ENCODE measurements around the gene SH3RF3. TPM values are rescaled to one million over a fixed set of nuclear protein-coding genes. Genes with fewer than 3 reads are reported as not detected.

SH3RF3 gene
- total RNA-seq, 2 donors from 2014 or later, result 1.3 to 2.7 TPM

- intact Hi-C loops (cut with DNase I, micrococcal nuclease), result no loop called here
- ATAC-seq (no peak), DNase-seq (no peak)
Observed at GRCh38 chr2:109299536-109299935, 170.5 kb downstream of the SH3RF3 start.

GRCh38 chr2:109300582-109300981 lies 171.6 kb downstream of the SH3RF3 start:
- DNase-seq, result no peak
- ATAC-seq, result no peak
- intact Hi-C loops (cut with DNase I, micrococcal nuclease), result no loop called here

DNA sequence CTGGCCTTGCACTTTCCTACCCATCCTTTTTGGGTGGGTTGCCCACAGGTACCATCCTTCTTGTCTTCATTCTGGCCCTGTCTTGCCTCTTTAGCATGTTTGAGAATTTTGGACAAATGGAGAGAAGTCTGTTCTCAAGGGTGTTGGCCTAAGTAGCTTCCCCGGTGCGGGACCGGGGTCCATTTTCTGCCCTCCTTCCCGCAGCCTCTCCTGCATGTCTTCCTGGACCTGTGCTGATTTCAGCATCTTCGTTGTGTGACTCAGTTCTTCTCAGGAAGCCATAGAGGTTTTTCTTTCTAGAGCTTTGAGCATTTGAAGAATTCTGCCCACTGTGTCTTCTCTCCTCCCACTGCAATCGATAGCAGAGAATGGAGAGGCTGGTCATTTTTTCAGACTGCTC lies 172.7 kb downstream of the SH3RF3 start:
- DNase-seq (no peak), ATAC-seq (no peak)
- intact Hi-C loops (cut with DNase I, micrococcal nuclease), result no loop called here

DNA sequence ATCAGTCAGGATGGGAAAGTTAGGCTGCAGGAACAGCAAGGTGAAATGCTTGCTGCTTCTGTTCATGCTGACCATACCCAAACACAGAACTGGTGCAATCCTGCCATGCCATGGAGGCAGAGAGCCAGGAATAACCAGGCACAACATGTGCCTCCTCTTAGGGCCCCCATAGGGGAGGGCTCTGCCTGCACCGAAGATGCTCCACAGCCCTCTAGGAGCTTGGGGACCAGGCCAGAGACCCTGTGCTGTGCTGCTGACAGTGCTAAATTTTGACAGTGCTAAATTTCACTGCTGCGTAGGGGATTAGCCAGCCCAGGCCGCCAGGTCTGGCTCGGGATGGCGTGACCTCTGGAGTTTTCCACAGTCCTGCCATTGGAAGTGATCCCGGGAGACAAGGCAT lies 173.3 kb downstream of the SH3RF3 start:
- ATAC-seq, result no peak
- intact Hi-C loops (cut with DNase I, micrococcal nuclease), result no loop called here
- DNase-seq, result no peak

GRCh38 chr2:109304242-109304641 lies 175.2 kb downstream of the SH3RF3 start:
- DNase-seq (no peak), ATAC-seq (no peak)

GRCh38 chr2:109304731-109305470 lies 175.9 kb downstream of the SH3RF3 start:
- intact Hi-C loops (cut with DNase I, micrococcal nuclease), result no loop called here
- ATAC-seq (no peak), DNase-seq (no peak)

More at GRCh38 chr2:109304242-109304641, 175.2 kb downstream of the SH3RF3 start:
- intact Hi-C loops (cut with DNase I, micrococcal nuclease), result no loop called here

DNA sequence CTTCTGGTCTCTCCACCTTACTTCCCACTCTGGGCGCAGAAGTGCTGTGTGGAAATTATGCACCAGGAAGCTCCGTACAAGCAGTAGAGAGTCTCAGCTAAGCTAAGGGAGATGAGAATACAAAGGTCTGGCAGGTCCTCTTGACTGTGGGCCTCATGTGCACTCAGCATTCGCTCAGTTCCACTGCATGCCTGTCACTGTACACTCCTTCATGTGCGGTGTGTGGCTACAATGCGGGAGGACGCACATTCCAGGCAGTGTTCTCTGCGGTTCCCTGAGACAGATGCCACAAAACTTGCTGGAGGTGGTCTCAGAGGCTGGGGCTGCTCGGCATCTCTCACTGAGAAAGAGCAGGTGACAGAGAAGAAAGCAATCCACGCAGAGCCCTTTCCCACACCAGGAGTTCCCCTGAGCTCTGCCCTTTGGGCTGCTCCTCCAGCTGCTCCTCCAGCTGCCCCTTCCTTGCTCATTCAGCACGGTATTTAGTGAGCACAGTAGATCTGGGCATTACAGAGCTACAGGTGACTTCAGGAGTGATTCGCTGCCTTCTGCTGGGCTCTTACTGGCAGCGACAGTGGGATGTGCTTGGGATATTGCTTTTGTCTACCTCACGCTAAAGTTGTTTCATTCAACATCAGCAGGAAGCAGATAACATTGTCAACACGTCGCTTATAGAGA lies 176.6 kb downstream of the SH3RF3 start:
- ATAC-seq, result no peak
- DNase-seq, result no peak
- intact Hi-C loops (cut with DNase I, micrococcal nuclease), result no loop called here

DNA sequence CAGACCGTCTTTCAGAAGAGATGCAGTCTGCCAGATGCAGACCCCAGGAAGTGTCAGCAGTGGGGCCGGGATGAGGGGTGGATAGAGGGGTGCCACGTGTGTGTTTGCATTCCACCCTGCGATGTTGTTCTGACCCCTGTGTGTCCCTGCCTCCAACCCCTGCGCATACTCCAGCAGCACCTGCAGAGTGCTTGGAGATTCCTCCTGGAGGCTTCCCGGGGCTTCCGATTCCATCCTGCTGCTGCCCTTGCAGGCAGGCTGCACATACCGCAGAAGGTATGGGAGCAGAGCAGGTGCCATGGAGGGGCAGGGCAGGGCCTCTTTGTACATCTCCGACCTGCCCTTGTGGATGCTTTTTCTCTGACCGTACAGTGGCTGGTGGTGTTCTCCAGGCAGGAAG lies 177.2 kb downstream of the SH3RF3 start:
- no peak for DNase-seq
- no peak for ATAC-seq
- intact Hi-C loops (cut with DNase I, micrococcal nuclease), result no loop called here

GRCh38 chr2:109311771-109312170 lies 182.8 kb downstream of the SH3RF3 start:
- intact Hi-C loops (cut with DNase I, micrococcal nuclease), result no loop called here
- ATAC-seq (no peak), DNase-seq (no peak)

DNA sequence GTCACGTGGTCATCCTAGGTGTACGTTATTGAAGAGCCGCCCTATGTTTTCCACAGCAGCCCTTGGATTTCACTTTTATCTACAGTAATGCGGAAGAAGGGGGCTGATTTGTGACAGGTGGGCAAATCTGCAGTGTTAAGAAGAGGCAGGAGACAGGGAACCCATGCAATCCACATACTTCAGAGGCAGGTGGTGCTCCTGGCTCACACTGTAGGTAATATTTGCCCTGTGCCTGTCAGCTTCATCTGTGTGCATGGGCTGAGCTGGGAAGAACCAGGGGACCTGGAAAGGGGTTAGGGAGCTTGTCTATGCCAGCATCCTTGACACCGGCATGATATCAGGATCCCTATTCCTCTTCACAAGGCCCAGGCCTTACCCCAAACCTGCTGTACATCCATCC lies 183.9 kb downstream of the SH3RF3 start:
- intact Hi-C loops (cut with DNase I, micrococcal nuclease), result no loop called here
- DNase-seq, result no peak
- ATAC-seq, result no peak

GRCh38 chr2:109313343-109313742 lies 184.3 kb downstream of the SH3RF3 start:
- intact Hi-C loops (cut with DNase I, micrococcal nuclease), result no loop called here
- DNase-seq, result no peak
- no peak for ATAC-seq

GRCh38 chr2:109316091-109316490 lies 187.1 kb downstream of the SH3RF3 start:
- no peak for ATAC-seq
- no peak for DNase-seq
- intact Hi-C loops (cut with DNase I, micrococcal nuclease), result no loop called here

DNA sequence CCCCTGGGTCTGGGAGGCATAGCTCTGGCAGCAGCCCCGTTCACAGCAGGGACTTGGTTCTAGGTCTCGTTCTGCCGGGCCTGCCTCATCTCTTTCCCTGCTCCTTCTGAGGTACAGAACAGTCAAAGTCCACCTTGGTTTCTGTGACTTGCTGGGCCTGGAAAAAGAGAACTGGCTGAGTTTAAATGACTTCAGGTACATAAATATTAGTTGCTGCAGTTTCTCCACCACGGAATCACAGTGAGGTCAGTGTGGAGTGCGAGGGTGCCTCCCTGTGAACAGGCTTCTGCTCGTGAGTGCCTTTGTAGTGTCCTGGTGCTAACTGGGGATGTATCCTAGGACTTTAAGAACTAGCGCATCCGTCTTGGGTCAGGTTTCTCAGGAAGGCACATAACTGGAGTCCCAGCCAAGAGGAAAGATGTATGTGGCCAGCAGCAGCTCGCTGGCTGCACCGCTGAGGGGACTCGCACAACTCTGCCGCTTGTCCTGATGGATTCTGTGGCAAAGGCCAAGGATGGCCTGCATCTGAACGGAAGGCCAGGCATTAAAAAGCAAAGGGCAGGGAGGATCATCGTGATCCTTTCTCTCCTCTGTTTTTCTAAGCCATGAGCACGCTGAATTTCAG lies 188.6 kb downstream of the SH3RF3 start:
- ATAC-seq (no peak), DNase-seq (no peak)
- intact Hi-C loops (cut with DNase I, micrococcal nuclease), result no loop called here

- ATAC-seq (no peak), DNase-seq (peak; percentile 53 to 66)
- intact Hi-C loops (cut with DNase I, micrococcal nuclease), result no loop called here
Observed at GRCh38 chr2:109318150-109318948, 189.3 kb downstream of the SH3RF3 start.

DNA sequence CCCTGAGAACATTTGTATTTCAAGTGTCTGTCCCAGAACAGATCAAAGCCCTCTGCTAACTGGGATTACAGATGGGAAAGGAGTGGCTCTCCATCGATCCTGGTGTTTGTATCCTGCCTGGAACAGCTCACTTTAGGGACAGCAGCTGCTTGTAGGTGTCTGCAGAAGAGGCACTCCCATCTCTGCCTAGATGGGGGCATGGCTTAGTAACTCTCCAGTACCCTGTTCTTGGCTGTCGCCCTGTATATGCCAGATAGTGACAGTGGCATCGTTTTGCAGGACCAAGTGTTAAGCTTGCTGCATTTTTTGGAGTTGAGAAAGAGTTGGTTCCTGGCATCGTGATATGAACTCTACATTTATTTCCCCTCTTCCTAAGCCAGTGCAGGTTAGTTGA lies 189.9 kb downstream of the SH3RF3 start:
- intact Hi-C loops (cut with DNase I, micrococcal nuclease), result no loop called here
- DNase-seq, result no peak
- ATAC-seq, result no peak

DNA sequence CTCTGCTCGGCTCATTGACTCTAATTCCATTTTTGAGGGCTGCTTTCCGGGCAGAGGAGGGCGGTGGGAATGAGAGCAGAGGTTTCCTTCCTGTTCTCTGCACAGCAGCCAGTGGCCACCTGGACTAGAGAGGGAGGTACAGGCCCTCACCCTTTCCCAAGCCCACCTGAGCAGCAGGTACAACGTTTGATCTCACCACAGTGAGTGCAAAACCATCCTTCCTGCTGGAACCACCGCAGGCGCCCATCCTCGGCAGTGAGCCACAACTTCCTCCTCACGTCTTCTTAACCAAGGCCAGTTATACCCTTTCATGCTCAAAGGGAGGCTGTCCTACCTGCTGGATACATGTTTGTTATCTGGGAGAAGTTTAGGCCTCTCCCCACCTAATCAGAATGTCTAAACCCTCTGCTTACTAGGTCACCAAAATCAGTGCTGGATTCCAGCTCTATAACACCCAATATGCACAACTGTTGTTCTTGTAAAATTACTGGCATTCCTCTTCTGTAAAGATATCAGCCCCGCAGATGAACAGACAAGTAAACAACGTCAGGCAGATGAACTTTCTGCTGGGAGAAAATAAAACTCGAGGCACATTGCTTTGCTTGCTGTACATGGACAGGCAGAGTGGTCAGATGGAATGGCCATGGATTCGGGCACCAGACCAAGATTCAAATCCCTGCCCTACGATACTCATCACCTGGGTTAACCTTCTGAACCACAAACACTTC lies 191.4 kb downstream of the SH3RF3 start:
- ATAC-seq, result no peak
- intact Hi-C loops (cut with DNase I, micrococcal nuclease), result no loop called here

GRCh38 chr2:109321570-109321969 lies 192.6 kb downstream of the SH3RF3 start:
- no peak for DNase-seq
- intact Hi-C loops (cut with DNase I, micrococcal nuclease), result no loop called here
- no peak for ATAC-seq

More for the DNA sequence above, 191.4 kb downstream of the SH3RF3 start:
- no peak for DNase-seq

- intact Hi-C loops (cut with DNase I, micrococcal nuclease), result no loop called here
- DNase-seq (peak; percentile 61 to 84), ATAC-seq (peak; percentile 61)
Observed at GRCh38 chr2:109322111-109322510, 193.1 kb downstream of the SH3RF3 start.

GRCh38 chr2:109322641-109323040 lies 193.6 kb downstream of the SH3RF3 start:
- no peak for DNase-seq
- peak; percentile 68 for ATAC-seq
- intact Hi-C loops (cut with DNase I, micrococcal nuclease), result no loop called here

Data from left colon (tissue), 2 donors.